DOHH2 (cell line): ENCODE data around the gene PDE6C.

ENCODE experiments used
- H3F3A ChIP-seq: fragments of 200-600 bp; sonication (generic), shearing (Covaris generic); 2 replicates; pipeline ENCODE4 v1.6.0; 2016; ENCODE audit warnings: antibody characterized with exemption, mild to moderate bottlenecking; ENCODE audit not compliant: control insufficient read depth, insufficient read depth
- H3K27ac ChIP-seq: fragments of 200-600 bp; sonication (generic); 2 replicates; pipeline ENCODE4 v1.5.1; 2014; ENCODE audit warnings: low read depth, mild to moderate bottlenecking, low read length, moderate library complexity
- H3K27me3 ChIP-seq: fragments of 200-600 bp; sonication (generic); 2 replicates; pipeline ENCODE4 v1.6.1; 2014; ENCODE audit warnings: mild to moderate bottlenecking, low read length, mixed read lengths; ENCODE audit not compliant: control insufficient read depth
- H3K36me3 ChIP-seq: fragments of 200-600 bp; sonication (generic); 2 replicates; pipeline ENCODE4 v1.6.1; 2014; ENCODE audit warnings: mild to moderate bottlenecking, low read length, moderate library complexity, mixed read lengths; ENCODE audit not compliant: control insufficient read depth
- H3K4me1 ChIP-seq: fragments of 200-600 bp; sonication (generic); 2 replicates; pipeline ENCODE4 v1.6.1; 2014; ENCODE audit warnings: mild to moderate bottlenecking, low read length, mixed read lengths; ENCODE audit not compliant: control insufficient read depth
- H3K4me2 ChIP-seq: fragments of 200-600 bp; sonication (generic); 2 replicates; pipeline ENCODE4 v1.6.0; 2014; ENCODE audit warnings: mild to moderate bottlenecking, low read length, moderate library complexity
- H3K4me3 ChIP-seq: fragments of 200-600 bp; sonication (generic); 2 replicates; pipeline ENCODE4 v1.5.1; 2014; ENCODE audit warnings: mild to moderate bottlenecking, low read length, mixed read lengths
- H3K79me2 ChIP-seq: fragments of 200-600 bp; sonication (generic); 2 replicates; pipeline ENCODE4 v1.6.1; 2014; ENCODE audit warnings: mild to moderate bottlenecking, low read length, mixed read lengths; ENCODE audit not compliant: control insufficient read depth
- H3K9me2 ChIP-seq: fragments of 200-600 bp; sonication (generic); replicated peaks from 2 replicates; pipeline ENCODE4 v1.6.1; 2014; ENCODE audit warnings: mild to moderate bottlenecking, low read length, mixed read lengths; ENCODE audit not compliant: control insufficient read depth
- H3K9me3 ChIP-seq: fragments of 200-600 bp; sonication (generic); 2 replicates; pipeline ENCODE4 v1.6.1; 2014; ENCODE audit warnings: antibody characterized with exemption, low read length, mixed read lengths; ENCODE audit not compliant: control insufficient read depth, insufficient read depth
- H4K20me1 ChIP-seq: fragments of 200-600 bp; sonication (generic); 2 replicates; pipeline ENCODE4 v1.6.0; 2014; ENCODE audit warnings: low read depth, mild to moderate bottlenecking, antibody characterized with exemption, low read length, moderate library complexity; ENCODE audit not compliant: control insufficient read depth, insufficient read depth
- CTCF ChIP-seq: fragments of 200-600 bp; sonication (generic); IDR thresholded peaks from one replicate; pipeline ENCODE4 v1.5.1; 2014; ENCODE audit warnings: antibody characterized with exemption, mild to moderate bottlenecking, low read depth, low read length; ENCODE audit not compliant: poor library complexity, severe bottlenecking
- EZH2phosphoT487 ChIP-seq: fragments of 200-600 bp; sonication (generic); IDR thresholded peaks from 2 replicates; pipeline ENCODE4 v1.6.1; 2017; ENCODE audit warnings: borderline replicate concordance, mild to moderate bottlenecking, antibody characterized with exemption, low read length, moderate library complexity, mixed read lengths

PDE6C gene

DNA sequence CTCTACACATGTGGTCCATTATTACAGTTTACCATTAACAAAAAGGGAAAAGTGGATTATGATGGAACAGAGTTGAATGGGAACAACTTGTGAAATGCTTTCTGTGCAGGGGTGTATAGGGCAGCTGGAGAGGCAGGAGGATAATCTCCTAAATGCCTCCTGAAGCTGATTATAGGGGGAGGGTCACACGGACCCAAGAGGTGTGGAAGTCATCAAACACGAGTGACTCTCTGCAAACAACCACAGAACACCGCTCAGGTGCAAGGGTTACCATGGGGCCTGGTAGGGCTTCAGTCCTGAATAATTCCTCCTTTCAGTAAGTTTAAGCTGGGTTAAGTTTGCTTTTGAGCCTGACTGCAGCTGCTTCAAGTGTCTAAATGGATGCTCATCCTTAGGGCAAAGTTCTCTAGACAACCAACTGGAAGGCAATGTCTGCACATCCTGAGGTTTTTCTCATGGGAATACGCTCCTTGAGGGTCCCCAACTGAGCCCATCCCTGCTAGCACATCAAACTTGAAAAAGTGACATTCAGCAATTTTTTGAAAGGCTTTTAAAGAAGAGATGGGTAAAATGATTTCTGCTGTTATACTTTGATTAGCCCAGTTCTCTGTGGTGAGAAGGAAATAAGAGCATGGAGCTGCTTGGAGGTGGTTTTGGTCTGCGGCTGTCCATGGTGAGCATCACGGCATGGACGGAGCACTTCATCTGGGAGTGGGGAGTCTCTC lies 1.9 kb downstream of the PDE6C start:
- no peaks in the 10 kb centered on the region for H4K20me1 ChIP-seq
- TF ChIP-seq CTCF = no peak
- TF ChIP-seq EZH2phosphoT487 = no peak
- H3K79me2 ChIP-seq = no peaks in the 10 kb centered on the region
- no peak overlapping the region for H3K27ac ChIP-seq
- no peaks in the 10 kb centered on the region; the same call in 1 of the 2 replicates for H3K27me3 ChIP-seq
- no peak overlapping the region for H3K4me2 ChIP-seq
- H3K9me2 ChIP-seq = no peaks in the 10 kb centered on the region
- H3K4me1 ChIP-seq = no peaks in the 10 kb centered on the region
- H3K36me3 ChIP-seq = no peaks in the 10 kb centered on the region
- no peaks in the 10 kb centered on the region for H3F3A ChIP-seq
- no peak overlapping the region for H3K4me3 ChIP-seq
- no peaks in the 10 kb centered on the region for H3K9me3 ChIP-seq

DNA sequence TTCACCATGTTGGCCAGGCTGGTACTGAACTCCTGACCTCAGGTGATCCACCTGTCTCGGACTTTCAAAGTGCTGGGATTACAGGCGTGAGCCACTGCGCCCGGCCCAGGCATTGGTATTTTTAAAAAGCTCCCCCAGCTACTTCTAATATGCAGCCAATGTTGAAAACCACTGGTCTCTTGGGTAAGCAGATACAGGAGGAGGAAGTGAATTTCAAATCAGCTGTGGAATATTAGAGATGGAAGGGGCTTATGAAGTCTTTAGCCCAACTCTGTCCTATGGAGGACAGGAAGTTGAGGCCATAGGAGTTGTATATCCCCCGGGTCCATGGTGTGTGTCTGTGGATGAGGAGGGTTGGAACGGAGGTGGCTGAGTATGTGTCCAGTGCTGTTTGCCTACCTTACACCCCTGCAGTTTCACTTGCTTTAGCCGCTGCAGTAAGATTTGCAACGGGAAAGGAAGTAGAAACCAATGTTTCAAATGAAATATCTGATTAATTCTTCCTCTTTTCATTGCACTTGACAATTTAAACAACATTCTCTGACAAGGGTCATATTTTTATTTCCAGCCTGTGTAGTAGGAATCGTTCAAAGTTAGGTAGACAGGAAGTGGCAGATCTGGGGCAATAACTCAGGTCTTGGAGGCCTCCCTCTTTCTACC lies 3.4 kb downstream of the PDE6C start:
- Histone ChIP-seq H3K4me1 (no peaks in the 10 kb centered on the region), H3K27ac (no peak overlapping the region), H3K9me3 (no peaks in the 10 kb centered on the region), H3F3A (no peaks in the 10 kb centered on the region), H4K20me1 (no peaks in the 10 kb centered on the region), H3K9me2 (no peaks in the 10 kb centered on the region), H3K4me3 (no peak overlapping the region), H3K27me3 (peaks cover 5% of the 10 kb centered on the region), H3K4me2 (no peak overlapping the region), H3K36me3 (no peaks in the 10 kb centered on the region), H3K79me2 (no peaks in the 10 kb centered on the region)
- TF ChIP-seq CTCF = no peak
- TF ChIP-seq EZH2phosphoT487 = no peak

GRCh38 chr10:93620925-93621324 lies 8.6 kb downstream of the PDE6C start:
- no peaks in the 10 kb centered on the region for H3F3A ChIP-seq
- no peaks in the 10 kb centered on the region for H3K4me1 ChIP-seq
- H4K20me1 ChIP-seq = no peaks in the 10 kb centered on the region
- no peaks in the 10 kb centered on the region for H3K9me3 ChIP-seq
- no peaks in the 10 kb centered on the region for H3K9me2 ChIP-seq
- peaks cover 14% of the 10 kb centered on the region for H3K27me3 ChIP-seq
- no peak for TF ChIP-seq CTCF
- no peak for TF ChIP-seq EZH2phosphoT487
- H3K27ac ChIP-seq = no peak overlapping the region
- no peak overlapping the region for H3K4me2 ChIP-seq
- H3K79me2 ChIP-seq = no peaks in the 10 kb centered on the region
- H3K4me3 ChIP-seq = no peak overlapping the region
- no peaks in the 10 kb centered on the region; the same call in 1 of the 2 replicates for H3K36me3 ChIP-seq
